OCI-LY7 (cell line): Measurements from ENCODE around the gene CTPS1.

Experiments used
- CTCF ChIP-seq: fragments of 200-600 bp; sonication (generic); conservative IDR thresholded peaks from 2 replicates; pipeline ENCODE4 v1.5.1; 2014; ENCODE audit warnings: mild to moderate bottlenecking, antibody characterized with exemption, low read length, moderate library complexity, mixed read lengths
- EZH2phosphoT487 ChIP-seq: fragments of 200-600 bp; sonication (generic); IDR thresholded peaks from 2 replicates; pipeline ENCODE4 v1.6.1; 2018; ENCODE audit warnings: low read depth, borderline replicate concordance, mild to moderate bottlenecking, mixed run types, antibody characterized with exemption, low read length, moderate library complexity, mixed read lengths

GRCh38 chr1:40956407-40956806, 23.1 kb upstream of the CTPS1 start:
- no peak for TF ChIP-seq CTCF
- TF ChIP-seq EZH2phosphoT487: no peak
